GM21367 (cell line): Measurements from ENCODE around the gene MRPL58.
"Not testable (repeated sequence)": the region's sequence is repeated elsewhere in the genome, so short reads cannot be mapped to it uniquely, and the experiment has no call there.

Experiments
- ATAC-seq: cut with Tn5 transposase; IDR thresholded peaks from one replicate; pipeline ENCODE4 v1.9.1; 2021; ENCODE audit not compliant: unreplicated experiment

MRPL58 gene

DNA sequence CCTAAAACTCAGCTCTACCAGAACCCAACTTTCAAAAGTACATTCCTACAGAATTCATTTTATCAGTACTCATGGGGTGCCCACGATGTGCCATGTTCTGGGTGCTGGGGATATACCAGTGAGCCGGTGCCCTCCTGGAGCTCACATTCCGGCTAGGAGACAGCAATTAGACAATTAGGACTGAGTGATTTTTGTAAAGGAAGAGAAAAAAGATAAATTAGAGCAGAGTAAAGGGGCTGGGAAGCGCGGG lies 449 bp upstream of the MRPL58 start:
- ATAC-seq: no peak

- no peak for ATAC-seq
Measured at GRCh38 chr17:75013092-75013559, 656 bp downstream of the MRPL58 start.

GRCh38 chr17:75019146-75019545 lies 6.7 kb downstream of the MRPL58 start:
- ATAC-seq: no peak

GRCh38 chr17:75019710-75020109 lies 7.2 kb downstream of the MRPL58 start:
- ATAC-seq: no peak

DNA sequence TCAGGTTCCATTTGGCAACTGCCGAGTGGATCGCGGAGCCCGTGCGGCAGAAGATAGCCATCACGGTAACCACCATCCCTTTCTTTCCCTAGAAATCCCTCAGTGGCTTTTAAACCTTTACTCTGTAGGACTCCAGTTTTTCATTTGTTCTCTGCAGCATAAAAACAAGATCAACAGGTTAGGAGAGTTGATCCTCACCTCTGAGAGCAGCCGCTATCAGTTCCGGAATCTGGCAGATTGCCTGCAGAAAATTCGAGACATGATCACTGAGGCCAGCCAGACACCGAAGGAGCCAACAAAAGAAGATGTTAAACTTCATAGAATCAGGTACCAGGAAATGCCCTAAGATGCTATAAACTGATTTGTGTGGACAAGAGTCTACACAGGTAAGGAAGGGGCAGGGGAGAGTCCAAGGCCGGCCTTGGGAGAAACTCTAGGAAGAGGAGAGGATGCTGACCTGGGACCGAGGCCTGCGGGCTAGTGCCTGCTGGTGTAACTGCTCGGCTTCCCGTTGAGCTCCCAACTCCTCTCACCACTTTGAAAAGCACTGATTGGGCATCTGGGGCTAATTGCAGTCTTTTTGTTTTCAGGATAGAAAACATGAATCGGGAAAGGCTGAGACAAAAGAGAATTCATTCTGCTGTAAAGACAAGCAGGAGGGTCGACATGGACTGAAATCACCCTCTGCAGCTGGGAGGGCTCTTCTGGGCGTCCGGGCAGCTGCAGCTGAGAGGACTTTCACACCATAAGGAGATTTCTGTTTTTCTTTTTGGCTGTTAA lies 8.1 kb downstream of the MRPL58 start:
- no peak for ATAC-seq

DNA sequence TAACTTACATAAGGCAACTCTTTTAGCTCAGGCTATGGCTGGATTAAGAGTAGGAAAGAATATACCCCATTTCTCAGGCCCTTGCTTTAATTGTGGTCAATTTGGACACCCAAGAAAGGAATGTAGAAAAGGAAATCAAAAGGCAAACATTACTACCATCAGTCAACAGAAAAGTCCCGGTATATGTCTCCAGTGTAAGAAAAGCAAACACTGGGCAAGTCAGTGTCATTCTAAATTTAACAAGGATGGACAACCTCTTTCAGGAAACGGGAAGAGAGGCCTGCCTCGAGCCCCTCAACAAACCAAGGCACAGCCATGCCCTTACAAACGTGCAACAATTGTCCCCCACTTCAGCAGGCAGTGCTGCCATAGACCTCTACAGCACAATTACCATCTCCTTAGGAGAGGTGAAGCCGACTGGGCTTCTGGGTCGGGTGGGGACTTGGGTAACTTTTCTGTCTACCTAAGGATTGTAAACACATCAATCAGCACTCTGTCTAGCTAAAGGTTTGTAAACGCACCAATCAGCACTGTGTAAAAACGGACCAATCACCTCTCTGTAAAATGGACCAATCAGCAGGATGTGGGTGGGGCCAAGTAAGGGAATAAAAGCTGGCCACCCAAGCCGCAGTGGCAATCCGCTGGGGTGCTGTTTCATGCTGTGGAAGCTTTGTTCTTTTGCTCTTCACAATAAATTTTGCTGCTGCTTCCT lies 12.4 kb downstream of the MRPL58 start:
- ATAC-seq: no peak

- ATAC-seq: not testable (repeated sequence)
Measured at GRCh38 chr17:75025398-75025734, 12.9 kb downstream of the MRPL58 start.

GRCh38 chr17:75026650-75027049 lies 14.2 kb downstream of the MRPL58 start:
- ATAC-seq: not testable (repeated sequence)

DNA sequence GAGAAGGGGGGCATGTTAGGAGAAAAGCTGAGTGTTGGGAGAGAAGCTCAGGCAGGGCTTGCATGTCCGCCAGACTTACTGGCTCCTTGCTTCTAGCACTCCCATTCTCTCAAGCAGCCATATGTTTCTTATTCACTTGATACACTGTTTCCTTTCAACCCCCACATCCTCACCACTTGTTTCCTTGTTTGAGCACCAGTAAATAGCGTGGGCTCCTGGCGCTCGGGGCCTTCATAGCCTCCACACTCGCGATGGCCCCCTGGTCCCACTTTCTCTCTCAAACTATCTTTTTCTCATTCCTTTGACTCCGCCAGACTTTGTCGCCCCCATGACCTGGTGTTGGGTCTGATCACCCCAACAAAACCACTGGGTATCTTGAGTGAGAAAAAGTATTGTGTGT lies 17.7 kb downstream of the MRPL58 start:
- no peak for ATAC-seq

GRCh38 chr17:75031972-75032719 lies 19.7 kb downstream of the MRPL58 start:
- ATAC-seq: no peak

DNA sequence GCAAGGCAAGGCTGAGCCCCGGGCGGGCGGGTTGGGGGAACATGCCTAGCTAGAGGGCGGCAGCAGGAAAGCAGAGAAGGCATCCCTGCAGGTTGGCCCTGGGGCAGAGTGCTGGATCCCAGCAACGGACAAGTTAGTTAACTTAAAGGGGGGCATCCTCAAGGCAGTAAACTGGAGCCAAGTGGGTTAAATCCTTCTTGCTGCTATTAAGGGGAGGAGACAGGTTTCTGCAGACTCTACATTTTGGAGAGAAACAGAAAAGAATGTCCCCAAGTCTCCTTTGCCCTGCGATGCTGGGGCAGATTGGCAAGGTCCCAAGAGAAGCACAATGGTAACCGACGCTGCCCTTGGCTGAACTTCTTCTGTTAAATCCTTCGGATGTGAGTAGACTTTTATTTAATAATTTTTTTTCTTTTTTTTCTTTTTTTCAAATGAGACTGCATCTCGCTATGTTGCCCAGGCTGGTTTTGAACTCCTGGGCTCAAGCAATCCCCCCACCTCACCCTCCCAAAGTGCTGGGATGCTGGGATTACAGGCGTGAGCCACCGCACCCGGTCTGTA lies 20.3 kb downstream of the MRPL58 start:
- no peak for ATAC-seq

DNA sequence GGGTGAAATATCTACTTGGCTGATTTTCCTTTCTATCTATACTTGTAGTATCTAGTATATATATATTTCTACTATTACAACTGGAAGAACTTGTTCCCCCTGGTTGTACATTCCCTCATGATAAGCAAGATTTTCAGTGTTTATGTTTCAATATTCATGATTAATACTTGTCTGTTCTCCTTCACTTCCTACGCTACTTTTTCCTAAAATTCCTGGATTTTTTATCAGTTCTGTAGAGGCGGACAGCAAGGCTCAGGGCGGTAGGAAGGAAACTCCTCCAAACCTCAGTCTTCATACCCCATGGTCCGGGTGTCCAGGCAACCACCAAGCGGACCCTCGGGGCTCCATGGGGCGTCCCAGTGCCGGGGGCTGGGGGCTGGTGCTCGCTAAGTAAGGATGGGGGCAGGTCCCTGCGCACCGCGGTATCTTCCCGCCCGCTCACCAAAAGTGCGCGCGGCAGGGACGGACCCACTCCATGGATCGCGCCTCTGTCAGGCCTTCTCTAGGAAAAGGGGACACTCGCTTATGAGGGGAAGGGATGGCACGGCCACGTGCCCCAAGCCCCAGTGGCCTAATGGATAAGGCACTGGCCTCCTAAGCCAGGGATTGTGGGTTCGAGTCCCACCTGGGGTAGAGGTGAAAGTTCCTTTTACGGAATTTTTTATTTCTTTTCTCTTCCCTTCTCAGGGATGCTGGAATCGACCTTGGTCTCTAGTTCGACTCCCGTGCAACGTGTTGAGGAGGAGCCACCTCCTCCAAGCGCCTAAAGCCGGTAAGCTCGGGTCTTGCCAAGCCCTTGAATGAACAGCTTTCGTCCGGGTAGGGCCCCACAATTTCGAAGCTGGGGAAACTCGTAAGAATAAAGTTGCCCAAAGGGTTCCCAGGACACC lies 21.1 kb downstream of the MRPL58 start:
- peak; percentile 50 for ATAC-seq

DNA sequence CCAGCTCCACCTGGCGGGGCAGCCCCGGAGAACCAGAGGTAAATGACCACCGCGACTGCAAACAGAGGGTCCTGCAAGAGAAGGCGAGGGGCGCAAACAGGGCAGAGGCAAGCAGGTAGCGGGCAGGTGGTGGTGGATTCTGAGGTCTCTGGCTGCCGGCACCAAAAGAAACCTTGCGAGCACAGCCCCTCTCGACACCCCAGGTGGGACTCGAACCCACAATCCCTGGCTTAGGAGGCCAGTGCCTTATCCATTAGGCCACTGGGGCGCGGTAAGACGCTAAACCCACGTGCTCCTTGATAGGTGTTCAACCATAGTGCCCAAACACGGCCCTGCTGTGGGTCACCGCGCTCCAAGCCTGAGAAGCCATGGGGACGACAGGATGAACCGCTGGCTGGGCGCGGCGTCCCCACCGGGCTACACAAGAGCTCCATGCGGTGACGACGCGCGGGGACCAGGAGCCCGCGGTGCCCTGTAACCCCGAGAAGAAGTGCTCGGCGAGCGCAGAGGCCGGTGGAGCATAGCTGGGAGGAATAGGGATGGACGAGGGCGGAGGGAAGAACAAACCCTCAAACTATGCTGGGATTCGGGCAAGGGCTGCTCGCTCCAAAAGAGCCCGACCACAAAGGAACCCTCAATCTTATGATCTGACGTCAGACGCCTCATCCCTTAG lies 21.9 kb downstream of the MRPL58 start:
- ATAC-seq: peak; percentile 34

DNA sequence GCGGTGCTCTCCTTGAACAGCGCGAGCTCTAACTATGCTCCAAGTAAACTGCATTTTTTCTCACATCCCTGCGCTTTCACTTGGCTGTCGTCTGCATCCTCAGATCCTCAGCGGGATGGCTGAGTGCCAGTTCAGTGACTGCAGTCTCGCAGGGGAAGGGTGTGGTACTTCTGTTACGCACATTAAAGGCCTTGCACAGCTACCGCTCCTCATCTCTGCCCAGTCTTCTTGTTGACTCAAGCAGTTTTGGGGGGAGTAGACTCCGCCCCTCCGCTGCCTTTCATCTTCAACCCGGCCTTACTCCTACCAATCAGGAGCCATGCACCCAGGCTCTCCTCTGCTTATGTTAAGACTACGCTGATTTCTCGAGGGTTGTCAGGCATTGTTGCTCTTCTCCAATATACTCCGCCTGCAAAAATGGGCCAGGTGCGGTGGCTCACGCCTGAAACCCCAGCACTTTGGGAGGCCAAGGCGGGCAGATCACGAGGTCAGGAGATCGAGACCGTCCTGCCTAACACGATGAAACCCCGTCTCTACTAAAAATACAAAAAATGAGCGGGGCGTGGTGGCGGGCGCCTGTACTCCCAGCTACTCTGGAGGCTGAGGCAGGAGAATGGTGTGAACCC lies 24.3 kb downstream of the MRPL58 start:
- no peak for ATAC-seq

GRCh38 chr17:75039238-75039637 lies 26.8 kb downstream of the MRPL58 start:
- no peak for ATAC-seq

DNA sequence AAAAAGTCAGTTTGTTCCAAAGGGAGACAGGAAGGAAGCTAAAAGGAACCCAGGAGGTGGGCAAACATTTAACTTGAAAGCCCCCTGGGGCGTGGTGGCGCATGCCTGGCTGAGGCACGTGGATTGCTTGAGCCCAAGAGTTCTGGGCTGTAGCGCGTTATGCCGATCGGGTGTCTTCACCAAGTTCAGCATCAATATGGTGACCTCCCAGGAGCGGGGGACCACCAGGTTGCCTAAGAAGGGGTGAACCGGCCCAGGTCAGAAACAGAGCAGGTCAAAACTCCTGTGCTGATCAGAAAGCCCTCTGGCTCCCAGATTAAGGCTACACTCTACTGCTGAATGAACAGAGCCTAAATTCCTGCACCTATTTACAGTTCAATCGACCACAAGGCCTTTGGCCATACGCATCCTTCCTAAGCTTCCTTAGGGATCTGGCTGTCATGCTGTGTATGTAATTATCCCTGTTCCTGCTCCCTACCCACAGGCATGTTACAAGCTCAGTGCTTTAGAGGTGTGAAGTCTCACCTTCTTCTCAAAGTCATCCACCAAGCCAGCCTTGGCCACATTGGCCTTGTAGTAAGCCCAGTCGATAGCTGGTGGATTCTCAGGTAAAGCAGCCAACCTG lies 29.3 kb downstream of the MRPL58 start:
- ATAC-seq: no peak

- not testable (repeated sequence) for ATAC-seq
Measured at GRCh38 chr17:75043789-75044188, 31.3 kb downstream of the MRPL58 start.

DNA sequence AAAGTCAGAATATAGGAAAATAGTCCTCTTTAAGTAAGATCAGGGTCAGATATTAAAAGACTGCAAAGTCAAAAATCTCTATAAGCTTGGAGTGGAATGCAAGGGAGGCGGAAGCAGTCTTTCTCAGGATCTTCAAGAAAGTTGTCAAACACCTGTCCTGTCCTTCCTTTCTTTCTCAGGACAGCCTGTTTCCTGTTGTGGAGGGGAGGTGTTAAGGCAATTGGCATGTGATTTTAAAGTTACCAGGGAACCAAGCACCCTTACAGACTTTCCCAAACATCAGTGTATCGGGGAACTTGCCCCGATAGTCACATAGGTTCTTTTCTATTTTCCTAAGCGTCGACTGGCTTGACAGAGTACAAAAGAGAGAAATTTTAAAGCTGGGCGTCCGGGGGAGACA lies 32.2 kb downstream of the MRPL58 start:
- no peak for ATAC-seq

GRCh38 chr17:75045946-75046406 lies 33.5 kb downstream of the MRPL58 start:
- ATAC-seq: not testable (repeated sequence)
